Hepatocyte (in vitro differentiated cells): ENCODE measurements around the gene DOCK1. TPM values are rescaled to one million over a fixed set of nuclear protein-coding genes. Genes with fewer than 3 reads are reported as not detected.
"Not testable (repeated sequence)": the region's sequence is repeated elsewhere in the genome, so short reads cannot be mapped to it uniquely, and the experiment has no call there.

Experiments
- DNase-seq: peaks from one replicate; pipeline ENCODE4 v3.0.0-alpha.2; 2016; ENCODE audit warnings: low spot score
- H2AFZ ChIP-seq: fragments of 200-600 bp; sonication (generic); 2 replicates; pipeline ENCODE4 v1.6.0; 2016; ENCODE audit warnings: antibody characterized with exemption, mild to moderate bottlenecking
- H3K27ac ChIP-seq: fragments of 200-600 bp; sonication (generic); 2 replicates; pipeline ENCODE4 v1.5.1; 2016; ENCODE audit warnings: mild to moderate bottlenecking
- H3K27me3 ChIP-seq: fragments of 200-600 bp; sonication (generic); 2 replicates; pipeline ENCODE4 v1.6.1; 2016
- H3K36me3 ChIP-seq: fragments of 200-600 bp; sonication (generic); replicated peaks from 2 replicates; pipeline ENCODE4 v1.5.1; 2016; ENCODE audit warnings: low read depth; ENCODE audit not compliant: insufficient read depth
- H3K4me1 ChIP-seq: fragments of 200-600 bp; sonication (generic); 2 replicates; pipeline ENCODE4 v1.5.1; 2016; ENCODE audit warnings: mild to moderate bottlenecking, moderate library complexity; ENCODE audit not compliant: insufficient read depth
- H3K4me2 ChIP-seq: fragments of 200-600 bp; sonication (generic); 2 replicates; pipeline ENCODE4 v1.6.0; 2016
- H3K4me3 ChIP-seq: fragments of 200-600 bp; sonication (generic); 2 replicates; pipeline ENCODE4 v1.5.1; 2016; ENCODE audit warnings: mild to moderate bottlenecking
- H3K79me2 ChIP-seq: fragments of 200-600 bp; sonication (generic); 2 replicates; pipeline ENCODE4 v1.6.0; 2017; ENCODE audit warnings: mild to moderate bottlenecking
- H3K9me2 ChIP-seq: fragments of 200-600 bp; sonication (generic); replicated peaks from 2 replicates; pipeline ENCODE4 v1.6.0; 2017; ENCODE audit warnings: mild to moderate bottlenecking; ENCODE audit not compliant: insufficient read depth
- H3K9me3 ChIP-seq: fragments of 200-600 bp; sonication (generic); 2 replicates; pipeline ENCODE4 v1.5.1; 2016; ENCODE audit warnings: low read depth, mild to moderate bottlenecking
- H4K20me1 ChIP-seq: fragments of 200-600 bp; sonication (generic); 2 replicates; pipeline ENCODE4 v1.6.0; 2016; ENCODE audit warnings: mild to moderate bottlenecking; ENCODE audit not compliant: insufficient read depth, poor library complexity, severe bottlenecking
- EZH2 ChIP-seq: fragments of 200-600 bp; sonication (generic); IDR thresholded peaks from 2 replicates; pipeline ENCODE4 v1.6.1; 2016; ENCODE audit warnings: antibody characterized with exemption, mild to moderate bottlenecking, borderline replicate concordance
- EZH2phosphoT487 ChIP-seq: fragments of 200-600 bp; sonication (generic); IDR thresholded peaks from one replicate; pipeline ENCODE4 v1.6.1; 2018; ENCODE audit warnings: antibody characterized with exemption, mild to moderate bottlenecking, low read depth, moderate library complexity; ENCODE audit not compliant: unreplicated experiment, severe bottlenecking
- WGBS: methylation state at CpG from one replicate; pipeline ENCODE4 v1.1.6; 2016; ENCODE audit warnings: low lambda C conversion rate; ENCODE audit errors: missing lambda C conversion rate; 5-methylcytosine and 5-hydroxymethylcytosine counted together
- polyA plus RNA-seq: library from polyadenylated mRNA; unstranded; fragments of >200 nt; fragmentation: Nextera tagmentation; extraction: Ambion mirVana; gene quantifications from 2 replicates; pipeline ENCODE4 v1.2.1, GENCODE V29; 2016
- total RNA-seq: library from RNA; depleted of rRNA; stranded (reverse); fragments of >200 nt; gene quantifications from 2 replicates; pipeline ENCODE4 v1.2.3, GENCODE V29; 2014
- TF ChIP-seq, protein P1 (sequence below): fragments of 200-600 bp; sonication (generic); IDR thresholded peaks from 2 replicates; pipeline ENCODE4 v1.5.1; 2016; ENCODE audit warnings: antibody characterized with exemption, mild to moderate bottlenecking; ENCODE audit not compliant: poor library complexity

The DOCK1 gene
- total and polyA plus RNA-seq, 2 experiments from 2014 or later = 16.0 to 55.5 TPM

DNA sequence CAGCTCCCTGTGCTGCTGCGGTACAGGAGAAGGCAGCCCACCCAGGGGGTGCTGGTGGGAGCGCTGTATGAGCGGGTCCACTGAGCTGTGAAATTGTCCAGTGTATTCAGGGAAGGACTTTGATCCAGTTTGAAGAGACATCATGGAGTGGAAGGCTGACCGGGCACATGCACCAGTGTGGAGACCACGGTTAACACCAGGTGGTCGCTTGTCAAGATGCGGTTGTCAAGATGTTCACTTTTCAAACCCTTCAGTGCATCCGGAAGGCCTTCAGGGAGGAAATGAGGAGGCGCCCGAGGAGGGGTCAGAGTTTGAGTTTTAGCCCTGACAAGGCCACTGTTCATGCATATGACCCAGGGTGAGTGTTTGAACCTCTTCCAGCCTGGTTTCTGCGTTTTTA is 6.1 kb downstream of the DOCK1 start:
- Histone ChIP-seq H3K9me3 (no peaks in the 10 kb centered on the region), H2AFZ (no peak overlapping the region), H4K20me1 (peaks cover 58% of the 10 kb centered on the region), H3K36me3 (no peaks in the 10 kb centered on the region), H3K4me1 (peaks cover 3% of the 10 kb centered on the region), H3K27ac (no peak overlapping the region), H3K4me3 (no peak overlapping the region), H3K27me3 (no peaks in the 10 kb centered on the region), H3K79me2 (peaks cover 96% of the 10 kb centered on the region), H3K9me2 (no peaks in the 10 kb centered on the region), H3K4me2 (no peak overlapping the region)
- 98% methylated on average over 11 of the region's 11 CpGs for WGBS
- DNase-seq = no peak
- TF ChIP-seq, protein P1, sequence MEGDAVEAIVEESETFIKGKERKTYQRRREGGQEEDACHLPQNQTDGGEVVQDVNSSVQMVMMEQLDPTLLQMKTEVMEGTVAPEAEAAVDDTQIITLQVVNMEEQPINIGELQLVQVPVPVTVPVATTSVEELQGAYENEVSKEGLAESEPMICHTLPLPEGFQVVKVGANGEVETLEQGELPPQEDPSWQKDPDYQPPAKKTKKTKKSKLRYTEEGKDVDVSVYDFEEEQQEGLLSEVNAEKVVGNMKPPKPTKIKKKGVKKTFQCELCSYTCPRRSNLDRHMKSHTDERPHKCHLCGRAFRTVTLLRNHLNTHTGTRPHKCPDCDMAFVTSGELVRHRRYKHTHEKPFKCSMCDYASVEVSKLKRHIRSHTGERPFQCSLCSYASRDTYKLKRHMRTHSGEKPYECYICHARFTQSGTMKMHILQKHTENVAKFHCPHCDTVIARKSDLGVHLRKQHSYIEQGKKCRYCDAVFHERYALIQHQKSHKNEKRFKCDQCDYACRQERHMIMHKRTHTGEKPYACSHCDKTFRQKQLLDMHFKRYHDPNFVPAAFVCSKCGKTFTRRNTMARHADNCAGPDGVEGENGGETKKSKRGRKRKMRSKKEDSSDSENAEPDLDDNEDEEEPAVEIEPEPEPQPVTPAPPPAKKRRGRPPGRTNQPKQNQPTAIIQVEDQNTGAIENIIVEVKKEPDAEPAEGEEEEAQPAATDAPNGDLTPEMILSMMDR = no peak
- TF ChIP-seq EZH2 = no peak
- no peak for TF ChIP-seq EZH2phosphoT487

DNA sequence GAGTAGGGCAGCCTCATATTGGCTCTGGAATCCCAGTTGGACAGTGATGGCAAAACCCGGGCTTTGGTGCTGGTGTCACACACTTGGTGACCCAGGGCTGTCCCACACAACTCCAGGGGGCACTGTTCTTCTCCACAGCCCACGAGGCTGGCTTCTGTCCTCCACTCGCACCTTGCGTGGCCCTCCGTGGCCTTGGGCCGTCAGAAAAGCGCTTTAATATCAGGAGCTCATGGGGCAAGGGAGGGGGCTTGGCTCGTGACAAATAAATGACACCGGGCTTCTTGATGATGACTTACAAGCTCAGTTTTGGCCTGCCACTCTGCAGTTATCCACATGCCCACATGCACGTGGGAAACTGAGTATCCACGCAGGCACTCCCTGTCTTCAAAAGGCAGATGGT is 8.1 kb downstream of the DOCK1 start:
- no peak overlapping the region for H3K4me3 ChIP-seq
- no peak overlapping the region for H3K27ac ChIP-seq
- no peaks in the 10 kb centered on the region for H3K4me1 ChIP-seq
- no peak overlapping the region for H3K4me2 ChIP-seq
- H3K36me3 ChIP-seq = no peaks in the 10 kb centered on the region
- no peak overlapping the region for H2AFZ ChIP-seq
- peaks cover 96% of the 10 kb centered on the region for H3K79me2 ChIP-seq
- H3K27me3 ChIP-seq = no peaks in the 10 kb centered on the region
- no peaks in the 10 kb centered on the region for H3K9me3 ChIP-seq
- no peaks in the 10 kb centered on the region for H3K9me2 ChIP-seq
- WGBS = 92% methylated on average over 11 of the region's 11 CpGs
- TF ChIP-seq, protein P1 = no peak
- TF ChIP-seq EZH2phosphoT487 = no peak
- TF ChIP-seq EZH2 = no peak
- H4K20me1 ChIP-seq = peaks cover 55% of the 10 kb centered on the region
- no peak for DNase-seq

DNA sequence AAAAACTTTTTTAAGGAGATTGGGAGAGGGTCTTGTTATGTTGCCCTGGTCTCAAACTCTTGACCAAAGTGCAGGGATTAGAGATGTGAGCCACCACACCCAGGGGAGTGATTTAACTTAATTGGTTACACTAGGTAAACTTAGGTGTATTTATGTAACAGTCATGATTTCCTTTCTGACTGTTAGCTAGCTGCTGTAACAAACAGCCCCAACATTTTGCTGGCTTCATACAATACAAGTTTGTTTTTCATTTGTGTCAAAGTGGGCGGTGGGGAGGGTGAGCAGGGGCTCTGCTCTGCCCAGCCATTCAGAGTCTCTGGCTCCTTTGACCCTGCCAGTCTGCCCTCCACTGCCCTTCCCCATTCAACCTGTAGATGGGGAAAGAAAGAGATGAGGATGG is 9.3 kb downstream of the DOCK1 start:
- WGBS = 100% methylated on average over 1 of the region's 1 CpG
- Histone ChIP-seq H3K27me3 (no peaks in the 10 kb centered on the region), H3K4me3 (no peak overlapping the region), H2AFZ (no peak overlapping the region), H3K79me2 (peaks cover 96% of the 10 kb centered on the region), H4K20me1 (peaks cover 59% of the 10 kb centered on the region), H3K9me3 (no peaks in the 10 kb centered on the region), H3K27ac (no peak overlapping the region), H3K4me1 (no peaks in the 10 kb centered on the region), H3K9me2 (no peaks in the 10 kb centered on the region), H3K36me3 (no peaks in the 10 kb centered on the region), H3K4me2 (no peak overlapping the region)
- no peak for DNase-seq
- TF ChIP-seq EZH2phosphoT487 (no peak), EZH2 (no peak)
- TF ChIP-seq, protein P1 = no peak

DNA sequence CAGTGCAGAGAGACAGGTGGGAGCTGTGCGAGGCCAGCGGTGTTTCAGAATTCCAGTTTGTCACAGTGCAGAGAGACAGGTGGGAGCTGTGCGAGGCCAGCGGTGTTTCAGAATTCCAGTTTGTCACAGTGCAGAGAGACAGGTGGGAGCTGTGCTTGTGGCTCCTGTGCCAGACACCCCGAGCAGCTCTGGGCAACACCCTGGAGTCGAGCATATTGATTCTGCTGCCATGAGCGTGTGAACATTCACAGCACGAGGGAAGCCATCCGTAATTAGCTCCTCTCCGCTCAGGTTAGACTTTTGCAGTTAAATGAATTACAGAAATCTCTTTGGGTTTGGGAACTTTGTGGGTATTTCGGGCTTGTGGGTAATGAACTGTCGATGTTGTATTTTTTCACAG is 11.7 kb downstream of the DOCK1 start:
- H2AFZ ChIP-seq, H3K27ac ChIP-seq, H3K27me3 ChIP-seq, H3K4me1 ChIP-seq, H3K9me3 ChIP-seq, H3K4me3 ChIP-seq, DNase-seq, H3K36me3 ChIP-seq, H3K9me2 ChIP-seq, H3K4me2 ChIP-seq: not testable (repeated sequence)
- peaks cover 51% of the 10 kb centered on the region for H4K20me1 ChIP-seq
- 98% methylated on average over 12 of the region's 12 CpGs for WGBS
- H3K79me2 ChIP-seq = peaks cover 93% of the 10 kb centered on the region
